Activated B cell treated with CpG ODN at 0.5 μM for 24 hours (primary cell): Measurements from ENCODE around the gene TRAPPC2L. TPM values are rescaled to one million over a fixed set of nuclear protein-coding genes. Genes with fewer than 3 reads are reported as not detected.

Experiments used
- ATAC-seq: fragments of 200-7000 bp; cut with Tn5 transposase; one replicate; pipeline ENCODE4 v1.10.0; 2021; ENCODE audit warnings: low read depth, mild to moderate bottlenecking, moderate library complexity
- CTCF ChIA-PET: fragments of 350-600 bp; sonication (Branson Sonifier 250); formaldehyde crosslinking; loops from one replicate; lab custom pipeline; 2021; ENCODE audit warnings: antibody characterized with exemption; lab: Charles Lee
- POLR2A ChIA-PET: fragments of 350-600 bp; sonication (Branson Sonifier 250); formaldehyde crosslinking; loops from one replicate; lab custom pipeline; 2021; ENCODE audit warnings: antibody characterized with exemption; lab: Charles Lee
- DNase-seq: peaks from one replicate; pipeline ENCODE4 v3.0.0; 2022
- H3K27ac Mint-ChIP-seq: one replicate; pipeline ENCODE4 v1.8.0; 2020; ENCODE audit warnings: mixed read lengths
- H3K27me3 Mint-ChIP-seq: one replicate; pipeline ENCODE4 v1.8.0; 2021; ENCODE audit warnings: mixed read lengths
- H3K36me3 Mint-ChIP-seq: one replicate; pipeline ENCODE4 v1.8.0; 2021; ENCODE audit warnings: low read depth, mixed read lengths
- H3K4me1 Mint-ChIP-seq: one replicate; pipeline ENCODE4 v1.8.0; 2021; ENCODE audit warnings: mixed read lengths
- H3K4me3 Mint-ChIP-seq: one replicate; pipeline ENCODE4 v1.8.0; 2020; ENCODE audit warnings: mild to moderate bottlenecking, mixed read lengths
- H3K9me3 Mint-ChIP-seq: one replicate; pipeline ENCODE4 v1.8.0; 2020; ENCODE audit warnings: mixed read lengths
- CTCF ChIP-seq: fragments of 200-600 bp; IDR thresholded peaks from one replicate; pipeline ENCODE4 v1.8.0; 2022; ENCODE audit warnings: antibody characterized with exemption, mild to moderate bottlenecking
- intact Hi-C: fragments of 100-400 bp; cut with micrococcal nuclease; formaldehyde crosslinking; loops from one replicate; pipeline ENCODE4 v1.15.1; 2024
- total RNA-seq: library from RNA; stranded (reverse); gene quantifications from 2 replicates; pipeline ENCODE4 v1.2.3, GENCODE V29; 2022

The TRAPPC2L gene
- total RNA-seq, 1 donor from 2014 or later = 38.7 TPM

GRCh38 chr16:88910284-88911135 is 53.6 kb downstream of the TRAPPC2L start:
- DNase-seq (no peak), ATAC-seq (no peak)
- TF ChIP-seq CTCF = no peak
- intact Hi-C loops = no loop called here
- Mint-ChIP-seq H3K36me3 (peaks cover 33% of the 10 kb centered on the region), H3K4me3 (no peak overlapping the region), H3K4me1 (peaks cover 47% of the 10 kb centered on the region), H3K27me3 (no peaks in the 10 kb centered on the region), H3K27ac (no peak overlapping the region), H3K9me3 (no peaks in the 10 kb centered on the region)
- ChIA-PET CTCF (no interaction called here), POLR2A (no interaction called here)

GRCh38 chr16:88911136-88911945 is 54.4 kb downstream of the TRAPPC2L start:
- peaks cover 49% of the 10 kb centered on the region for H3K4me1 Mint-ChIP-seq
- H3K4me3 Mint-ChIP-seq = no peak overlapping the region
- CTCF ChIA-PET = no interaction called here
- DNase-seq (no peak), ATAC-seq (peak; percentile 55)
- peaks cover 38% of the 10 kb centered on the region for H3K36me3 Mint-ChIP-seq
- H3K9me3 Mint-ChIP-seq = no peaks in the 10 kb centered on the region
- H3K27ac Mint-ChIP-seq = peak overlapping the region; percentile 35
- intact Hi-C loops = no loop called here
- TF ChIP-seq CTCF = no peak
- POLR2A ChIA-PET = interaction anchor here (0.5 kb wide), 1 partner anchor 149 kb away, joined by 3 read pairs; no protein-coding TSS in a partner anchor
- no peaks in the 10 kb centered on the region for H3K27me3 Mint-ChIP-seq

- Mint-ChIP-seq H3K27me3 (no peaks in the 10 kb centered on the region), H3K4me1 (peaks cover 52% of the 10 kb centered on the region), H3K27ac (no peak overlapping the region), H3K4me3 (no peak overlapping the region), H3K36me3 (peaks cover 39% of the 10 kb centered on the region), H3K9me3 (no peaks in the 10 kb centered on the region)
- DNase-seq = no peak
- no peak for TF ChIP-seq CTCF
- ATAC-seq = no peak
- POLR2A ChIA-PET = interaction anchor here (0.5 kb wide), 1 partner anchor 150 kb away, joined by 3 read pairs; no protein-coding TSS in a partner anchor
- CTCF ChIA-PET = no interaction called here
- intact Hi-C loops = no loop called here
Measured at GRCh38 chr16:88911946-88912310, 55.0 kb downstream of the TRAPPC2L start.

Other genes starting within 250 kb of the TRAPPC2L start
- gene IL17C, start 218.6 kb upstream of the TRAPPC2L start, total RNA-seq = 0.34 and 0.69 TPM in 2 replicates
- gene CYBA, start 206.1 kb upstream of the TRAPPC2L start, total RNA-seq = 432 and 456 TPM in 2 replicates
- gene MVD, start 194.0 kb upstream of the TRAPPC2L start, total RNA-seq = 115 and 140 TPM in 2 replicates
- gene SNAI3, start 170.6 kb upstream of the TRAPPC2L start, total RNA-seq = 1.5 and 2.7 TPM in 2 replicates
- 31.0 and 45.3 TPM in 2 replicates for gene RNF166, start 150.7 kb upstream of the TRAPPC2L start, total RNA-seq
- 28.8 and 36.7 TPM in 2 replicates for gene CTU2, start 150.6 kb upstream of the TRAPPC2L start, total RNA-seq
- 75.2 and 85.9 TPM in 2 replicates for gene PIEZO1, start 71.9 kb upstream of the TRAPPC2L start, total RNA-seq
- gene CDT1, start 53.3 kb upstream of the TRAPPC2L start, total RNA-seq = 4.3 and 5.5 TPM in 2 replicates
- 198 and 209 TPM in 2 replicates for gene APRT, start 45.2 kb upstream of the TRAPPC2L start, total RNA-seq
- 39.9 and 48.3 TPM in 2 replicates for gene GALNS, start 180 bp upstream of the TRAPPC2L start, total RNA-seq
- gene PABPN1L, start 9.5 kb downstream of the TRAPPC2L start, total RNA-seq = 0.44 and 0.67 TPM in 2 replicates
- 50.8 and 63.3 TPM in 2 replicates for gene CBFA2T3, start 120.1 kb downstream of the TRAPPC2L start, total RNA-seq
- 59.6 and 78.0 TPM in 2 replicates for gene ACSF3, start 236.7 kb downstream of the TRAPPC2L start, total RNA-seq